Measurements from ENCODE around the gene DHRS3. TPM values are rescaled to one million over a fixed set of nuclear protein-coding genes. Genes with fewer than 3 reads are reported as not detected.
"Not testable (repeated sequence)": the region's sequence is repeated elsewhere in the genome, so short reads cannot be mapped to it uniquely, and the experiment has no call there.

The DHRS3 gene, protein sequence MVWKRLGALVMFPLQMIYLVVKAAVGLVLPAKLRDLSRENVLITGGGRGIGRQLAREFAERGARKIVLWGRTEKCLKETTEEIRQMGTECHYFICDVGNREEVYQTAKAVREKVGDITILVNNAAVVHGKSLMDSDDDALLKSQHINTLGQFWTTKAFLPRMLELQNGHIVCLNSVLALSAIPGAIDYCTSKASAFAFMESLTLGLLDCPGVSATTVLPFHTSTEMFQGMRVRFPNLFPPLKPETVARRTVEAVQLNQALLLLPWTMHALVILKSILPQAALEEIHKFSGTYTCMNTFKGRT
- 0.21 TPM in 1 of 2 replicates, not detected in the other for total RNA-seq
- 1.0 TPM for polyA plus RNA-seq (2012)

GRCh38 chr1:12617901-12618660 lies at the start of gene DHRS3:
Gene DHRS3, minus strand, starts transcription at chr1:12618210. Its CDS starts 862 bp downstream, at chr1:12617348.
- no peak for DNase-seq (ENCODE audit: low read depth)

- no peak for DNase-seq (ENCODE audit: low read depth)
These were observed 48.2 kb upstream of the DHRS3 start for GRCh38 chr1:12666141-12666735.

GRCh38 chr1:12665511-12665910 lies 47.5 kb upstream of the DHRS3 start:
- DNase-seq (ENCODE audit: low read depth) = no peak

DNA sequence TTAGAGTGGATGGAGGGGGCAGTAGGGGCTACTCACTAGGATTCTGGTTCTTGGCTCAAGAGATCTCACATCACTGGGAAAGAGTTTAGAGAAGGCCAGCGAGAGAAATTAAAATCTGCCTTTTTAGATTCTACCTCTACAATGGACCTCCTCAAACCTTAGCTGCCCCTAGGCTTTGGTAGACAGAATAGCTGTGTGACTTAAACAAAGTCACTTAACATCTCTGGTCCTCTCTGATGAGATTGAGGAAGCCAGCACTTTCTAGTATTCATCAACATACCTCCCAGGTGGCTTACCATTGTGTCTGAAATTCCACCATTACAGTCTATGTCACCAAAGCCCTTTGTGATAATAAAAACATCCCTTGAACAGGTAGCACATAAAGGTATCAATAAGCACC lies 44.5 kb upstream of the DHRS3 start:
- no peak for DNase-seq (ENCODE audit: low read depth)

- DNase-seq (ENCODE audit: low read depth) = peak; percentile 84
These were observed 43.7 kb upstream of the DHRS3 start for GRCh38 chr1:12661606-12662219.

- DNase-seq (ENCODE audit: low read depth) = peak; percentile 83
These were observed 40.8 kb upstream of the DHRS3 start for GRCh38 chr1:12658531-12659453.

- DNase-seq (ENCODE audit: low read depth) = not testable (repeated sequence)
These were observed 40.0 kb upstream of the DHRS3 start for GRCh38 chr1:12657885-12658512.

- DNase-seq (ENCODE audit: low read depth) = no peak
These were observed 39.3 kb upstream of the DHRS3 start for GRCh38 chr1:12657060-12657884.

- no peak for DNase-seq (ENCODE audit: low read depth)
These were observed 38.6 kb upstream of the DHRS3 start for GRCh38 chr1:12656575-12656974.

DNA sequence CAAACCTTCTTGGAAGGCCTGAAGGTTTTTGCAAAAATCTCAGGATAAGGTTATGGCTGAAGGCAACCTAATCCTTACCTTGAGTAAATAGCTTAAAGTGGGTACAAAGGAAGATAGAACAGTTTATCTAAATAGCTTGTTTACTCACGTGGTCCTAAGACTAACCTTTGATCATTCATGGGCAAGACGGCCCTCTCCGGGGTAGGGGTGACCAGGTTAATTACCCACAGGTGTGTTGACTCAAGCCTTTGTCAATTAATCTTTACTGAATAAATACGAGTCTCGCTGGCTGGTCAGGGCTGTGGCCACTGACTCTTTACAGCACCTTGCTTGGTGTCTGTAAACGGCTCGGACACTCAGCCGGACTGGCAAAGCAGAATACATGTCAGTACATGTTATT lies 36.6 kb upstream of the DHRS3 start:
- no peak for DNase-seq (ENCODE audit: low read depth)

GRCh38 chr1:12654004-12654567 lies 36.1 kb upstream of the DHRS3 start:
- DNase-seq (ENCODE audit: low read depth) = no peak

GRCh38 chr1:12649971-12650421 lies 32.0 kb upstream of the DHRS3 start:
- DNase-seq (ENCODE audit: low read depth) = peak; percentile 42

GRCh38 chr1:12648741-12649140 lies 30.7 kb upstream of the DHRS3 start:
- no peak for DNase-seq (ENCODE audit: low read depth)

- DNase-seq (ENCODE audit: low read depth) = not testable (repeated sequence)
These were observed 27.4 kb upstream of the DHRS3 start for GRCh38 chr1:12645401-12645800.

GRCh38 chr1:12644829-12645228 lies 26.8 kb upstream of the DHRS3 start:
- no peak for DNase-seq (ENCODE audit: low read depth)

- DNase-seq (ENCODE audit: low read depth) = no peak
These were observed 26.2 kb upstream of the DHRS3 start for GRCh38 chr1:12644237-12644636.

- no peak for DNase-seq (ENCODE audit: low read depth)
These were observed 25.8 kb upstream of the DHRS3 start, which contains the start of gene AADACL4 for GRCh38 chr1:12643785-12644184. Gene AADACL4, plus strand, starts transcription at chr1:12644085. Its CDS starts 462 bp downstream, at chr1:12644547.

DNA sequence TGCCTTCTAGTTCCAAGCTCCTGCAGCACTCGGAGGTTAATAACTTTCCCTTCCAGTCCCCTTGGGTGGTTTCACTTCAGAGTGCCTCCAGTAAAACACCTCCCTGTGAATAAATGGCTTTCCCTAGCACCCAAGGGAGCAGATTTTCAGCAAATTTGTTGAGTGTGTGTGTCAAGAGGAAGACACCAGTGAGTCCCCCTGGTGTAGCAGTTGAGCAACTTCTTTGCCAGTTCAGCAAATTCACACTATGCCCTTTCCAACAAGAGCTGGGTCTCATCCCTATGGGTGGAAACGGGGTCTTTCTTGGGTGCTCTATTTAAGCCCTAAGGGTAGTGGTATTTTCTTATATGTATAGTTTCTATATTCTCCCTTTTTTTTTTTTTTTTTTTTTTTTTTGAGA lies 25.1 kb upstream of the DHRS3 start:
- DNase-seq (ENCODE audit: low read depth) = no peak

DNA sequence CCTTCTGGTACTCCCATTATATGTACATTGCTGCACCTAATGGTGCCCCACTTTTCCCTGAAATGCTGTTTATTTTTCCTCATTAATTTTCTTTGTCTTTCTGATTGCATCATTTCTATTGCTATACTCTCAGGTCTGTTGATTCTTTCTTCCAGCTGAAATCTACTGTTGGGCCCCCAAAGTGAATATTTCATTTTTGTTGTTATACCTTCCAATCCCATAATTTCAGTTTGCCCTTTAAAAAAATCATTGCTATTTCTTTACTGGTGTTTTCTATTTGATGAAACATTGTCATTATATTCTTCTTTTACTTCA lies 22.9 kb upstream of the DHRS3 start:
- no peak for DNase-seq (ENCODE audit: low read depth)
